Kasumi-1 (cell line): ENCODE results near the gene PON1.

Experiments used
- DNase-seq, 2 experiments: peaks; one replicate each; lab custom pipeline; 2025; lab: John Stamatoyannopoulos, UW

Gene PON1

DNA sequence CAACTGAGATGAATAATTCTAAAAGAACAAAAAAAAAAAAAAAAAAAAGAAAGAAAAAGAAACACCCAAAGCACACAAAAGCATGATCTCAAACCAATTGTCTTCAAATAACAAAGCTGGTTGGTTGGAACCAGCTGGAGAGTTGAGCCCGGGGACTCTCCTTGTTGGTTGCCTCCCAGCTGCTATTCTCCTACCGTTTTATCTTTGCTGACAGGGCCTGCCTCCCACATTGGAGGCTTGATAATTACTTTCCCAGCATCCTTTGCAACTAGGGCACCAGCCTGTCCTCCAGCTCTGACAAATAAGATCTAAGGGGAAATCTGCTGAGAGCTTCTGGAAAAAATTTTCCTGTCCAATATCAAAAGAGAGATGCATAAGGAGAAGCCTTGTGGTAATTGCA lies 6.8 kb downstream of the PON1 start:
- no peak for DNase-seq

DNA sequence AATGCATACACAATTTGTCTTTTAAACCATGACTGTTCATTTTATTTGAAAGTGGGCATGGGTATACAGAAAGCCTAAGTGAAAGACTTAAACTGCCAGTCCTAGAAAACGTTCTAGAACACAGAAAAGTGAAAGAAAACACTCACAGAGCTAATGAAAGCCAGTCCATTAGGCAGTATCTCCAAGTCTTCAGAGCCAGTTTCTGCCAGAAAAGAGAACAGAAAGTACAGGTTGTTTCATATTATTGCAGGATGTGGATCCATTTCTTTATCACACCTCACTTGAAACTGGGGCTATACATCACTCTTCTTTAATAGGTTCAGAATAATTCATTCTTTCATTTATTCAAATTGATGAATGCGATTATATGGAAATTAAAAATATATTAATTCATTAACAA lies 7.7 kb downstream of the PON1 start:
- no peak for DNase-seq

DNA sequence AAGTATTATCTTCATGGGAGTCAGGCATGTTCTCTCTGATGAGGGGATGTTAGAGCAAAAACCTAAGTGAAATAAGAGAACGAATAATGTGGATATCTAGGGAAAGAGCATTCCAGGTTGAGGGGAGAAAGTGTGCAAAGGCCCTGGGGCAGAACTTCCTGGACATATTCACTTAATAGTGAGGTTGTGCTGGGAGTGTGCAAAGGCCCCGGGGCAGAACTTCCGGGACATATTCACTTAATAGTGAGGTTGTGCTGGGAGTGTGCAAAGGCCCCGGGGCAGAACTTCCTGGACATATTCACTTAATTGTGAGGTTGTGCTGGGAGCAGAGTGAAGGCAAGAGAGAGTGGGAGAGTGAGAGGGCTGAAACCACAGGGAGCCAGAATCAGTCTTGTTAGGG lies 11.8 kb downstream of the PON1 start:
- DNase-seq, result no peak

DNA sequence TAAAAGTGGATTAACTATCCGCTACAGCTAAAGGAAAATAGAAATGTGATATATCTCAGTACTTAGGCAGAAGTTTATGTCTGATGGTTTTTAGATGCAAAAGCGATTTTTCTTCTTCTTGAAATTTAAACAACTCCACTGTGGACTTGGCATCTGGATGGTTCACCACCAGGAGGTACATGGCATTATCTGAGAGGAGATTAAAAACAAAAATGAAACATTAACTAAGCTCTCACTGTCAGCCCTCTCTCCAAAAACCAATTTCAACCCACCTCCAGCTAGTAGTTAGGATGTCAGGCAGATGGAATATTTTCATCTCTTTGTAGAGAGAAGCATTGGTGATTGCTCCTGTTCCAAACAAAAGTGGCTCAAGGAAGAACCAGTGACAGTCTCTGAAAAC lies 12.9 kb downstream of the PON1 start:
- DNase-seq, result no peak

DNA sequence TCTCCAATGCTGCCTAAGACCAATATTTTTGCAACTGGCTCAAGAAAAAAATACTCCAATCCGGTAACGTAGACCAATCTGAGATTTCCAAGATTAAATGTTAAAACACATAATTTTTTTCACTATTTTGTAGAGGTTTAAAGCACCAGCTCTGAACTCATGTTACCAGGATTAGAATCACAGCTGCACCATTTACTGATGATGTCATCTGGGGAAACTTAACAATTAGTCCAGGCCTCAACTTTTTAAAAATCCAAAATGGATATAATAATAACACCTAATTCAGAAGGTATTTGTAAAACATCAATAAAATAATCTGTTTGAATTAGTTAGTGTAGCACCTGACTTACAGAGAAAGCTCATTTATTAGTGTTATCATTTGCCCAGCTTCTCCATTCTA lies 14.4 kb downstream of the PON1 start:
- DNase-seq, result no peak

DNA sequence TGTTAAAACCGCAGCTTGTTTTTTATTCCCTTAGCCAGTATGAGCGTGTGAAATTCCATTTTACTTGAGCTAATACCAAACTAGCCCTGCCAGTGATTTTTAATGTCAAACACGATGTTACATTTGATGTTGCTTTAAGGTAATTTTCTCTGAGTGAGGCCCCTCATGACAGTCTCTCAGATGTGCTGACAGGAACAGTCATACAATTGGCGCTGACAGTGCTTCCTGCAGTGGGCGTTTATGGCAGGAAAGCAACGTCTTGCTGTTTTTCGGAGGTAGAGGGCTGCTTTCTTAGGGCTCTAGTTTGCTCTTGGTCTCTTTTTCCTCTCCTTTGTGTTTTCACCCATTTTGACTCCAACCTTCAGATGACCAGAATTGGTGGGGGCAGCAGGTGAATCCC lies 19.3 kb downstream of the PON1 start:
- DNase-seq, result no peak

DNA sequence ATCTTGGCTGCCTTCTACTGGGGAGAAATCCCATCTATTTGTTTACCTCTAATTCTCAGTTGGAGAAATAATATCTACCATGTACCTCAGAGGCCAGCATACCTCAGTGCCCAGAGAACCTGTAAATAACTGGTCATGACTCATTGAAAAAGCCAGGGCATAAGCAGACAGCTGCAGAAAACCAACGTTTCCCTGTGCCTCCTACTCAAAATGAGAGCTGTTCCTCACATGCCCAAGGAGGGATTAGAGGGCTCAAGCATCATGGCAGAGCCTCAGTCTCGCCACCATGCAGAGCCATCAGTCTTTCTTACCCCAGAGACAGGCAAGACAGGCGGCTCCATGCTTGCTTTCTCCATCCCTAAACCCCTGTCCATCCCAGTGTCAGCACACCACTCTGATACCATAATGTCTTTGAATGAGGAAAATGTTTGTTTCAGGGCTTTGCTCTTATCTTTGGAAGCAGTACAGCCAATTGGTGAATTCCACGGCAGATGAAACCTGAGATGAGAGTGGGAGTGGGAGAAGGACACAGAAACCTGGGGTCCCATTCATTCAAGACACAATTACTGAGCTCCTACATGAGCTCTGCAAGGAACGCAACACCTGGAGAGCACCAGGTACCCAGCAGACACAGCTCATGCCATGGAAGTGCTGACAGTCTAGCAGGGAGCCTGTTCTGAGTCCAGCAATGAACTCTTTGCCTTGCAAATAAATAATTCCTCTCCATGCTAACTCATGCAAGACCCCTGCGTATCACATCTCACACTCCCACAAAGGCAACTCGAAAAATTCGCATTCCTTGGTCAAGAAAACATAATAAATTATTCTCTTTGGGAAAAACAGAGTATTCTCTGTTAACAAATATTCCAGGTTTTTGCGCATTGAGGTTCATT lies 21.1 kb downstream of the PON1 start:
- no peak for DNase-seq

DNA sequence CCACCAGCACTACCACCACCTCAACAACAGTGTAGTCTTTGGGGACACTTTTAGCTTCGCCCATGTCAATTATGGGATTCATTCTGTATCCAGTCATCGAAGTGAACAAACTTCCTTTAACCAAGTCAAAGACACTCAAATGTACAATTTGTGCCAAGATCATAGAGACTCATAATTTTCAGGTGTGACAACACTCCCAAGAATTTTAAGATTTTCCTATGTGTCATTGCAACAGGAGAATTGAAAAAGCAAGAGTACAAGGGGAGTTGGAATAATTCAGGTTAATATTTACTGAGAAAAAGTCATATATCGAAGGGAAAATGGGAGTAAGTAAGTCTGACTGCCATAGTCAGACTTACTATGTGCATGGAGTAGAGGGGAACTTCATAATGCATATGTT lies 26.2 kb downstream of the PON1 start:
- DNase-seq, result no peak

DNA sequence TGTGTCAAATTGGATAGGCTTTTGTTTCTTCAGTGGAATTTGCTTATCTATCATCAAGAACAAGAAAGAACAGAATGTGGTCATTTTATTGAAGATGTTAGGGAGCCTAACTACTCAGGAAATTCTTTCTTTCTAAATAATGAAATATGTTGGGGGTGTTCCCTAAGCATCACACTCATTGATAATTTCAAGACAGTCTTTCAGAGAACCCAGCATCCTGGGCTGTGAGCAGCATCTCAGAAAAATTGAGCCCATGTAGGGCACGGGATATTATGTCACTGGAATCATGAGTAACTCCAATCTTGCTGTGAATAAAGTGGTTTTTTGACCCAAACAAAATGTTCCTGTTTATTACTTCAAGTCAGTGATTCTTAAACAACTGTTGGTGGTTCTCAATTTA lies 27.3 kb downstream of the PON1 start:
- no peak for DNase-seq

DNA sequence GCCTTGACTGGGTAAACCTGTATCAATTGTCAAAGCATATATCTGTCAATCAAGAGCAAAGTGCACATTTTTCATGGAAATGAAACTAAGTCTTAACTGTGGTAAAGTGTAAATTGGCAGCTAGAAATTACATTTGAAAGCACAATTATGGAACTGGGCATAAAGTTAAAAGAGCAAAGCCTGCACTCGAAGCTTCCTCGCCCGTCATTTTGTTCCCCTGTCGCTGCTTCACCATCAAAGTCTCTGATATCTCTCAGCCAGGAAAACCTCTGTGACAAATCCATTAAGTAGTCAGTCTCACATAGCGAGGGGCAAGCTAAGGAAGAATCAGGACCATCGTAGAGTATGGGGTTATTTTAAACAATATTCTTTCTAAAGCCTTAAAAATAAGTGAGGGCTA lies 27.9 kb downstream of the PON1 start:
- DNase-seq, result no peak

DNA sequence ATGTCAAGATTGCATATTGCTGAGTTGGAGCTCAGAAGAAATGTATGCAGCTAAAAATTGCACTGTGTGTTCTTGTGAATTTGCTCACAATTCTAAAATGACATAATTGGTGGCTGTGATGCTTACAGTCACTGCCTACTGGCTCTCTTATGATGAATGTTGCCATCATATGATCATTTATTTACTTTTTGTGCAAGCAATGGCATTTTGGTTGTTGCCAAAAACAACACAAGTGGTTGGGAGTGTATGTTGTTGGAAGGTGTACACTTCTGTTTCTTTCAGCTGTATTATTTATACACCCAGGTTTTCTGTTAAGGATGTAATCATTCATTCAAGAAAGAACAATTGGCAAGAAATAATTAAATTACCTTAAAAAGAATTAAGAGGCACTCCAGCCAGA lies 28.9 kb downstream of the PON1 start:
- DNase-seq, result no peak

DNA sequence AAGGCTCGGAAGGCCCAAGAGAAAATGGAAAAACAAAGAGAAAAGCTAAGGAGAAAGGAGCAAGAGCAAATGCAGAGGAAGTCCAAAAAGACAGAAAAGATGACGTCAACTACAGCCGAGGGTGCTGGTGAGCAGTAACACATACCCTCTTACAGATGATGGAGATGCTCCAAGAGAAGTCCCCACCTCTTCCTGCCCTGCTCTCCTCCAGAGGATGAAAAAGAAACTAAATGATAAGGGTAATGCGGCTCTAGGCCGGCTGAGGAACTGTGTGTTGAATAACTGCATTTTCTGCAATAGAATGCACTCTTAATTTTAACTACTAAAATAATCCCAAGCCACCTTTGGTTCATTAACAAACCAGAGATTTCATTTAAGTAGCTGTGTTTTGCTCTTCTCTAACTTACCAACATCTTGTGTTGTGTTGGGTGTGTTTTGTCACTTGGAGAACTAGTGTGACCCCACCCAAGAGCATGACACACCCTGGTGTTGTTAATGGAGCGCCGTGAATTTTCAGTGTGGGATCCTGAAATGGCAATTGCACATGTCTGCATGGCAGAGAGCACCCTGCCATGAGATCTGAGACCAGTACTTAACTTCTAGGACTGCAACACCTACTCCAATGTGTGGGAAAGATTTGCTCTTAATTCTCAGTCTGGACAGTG lies 34.0 kb downstream of the PON1 start:
- DNase-seq, result no peak

DNA sequence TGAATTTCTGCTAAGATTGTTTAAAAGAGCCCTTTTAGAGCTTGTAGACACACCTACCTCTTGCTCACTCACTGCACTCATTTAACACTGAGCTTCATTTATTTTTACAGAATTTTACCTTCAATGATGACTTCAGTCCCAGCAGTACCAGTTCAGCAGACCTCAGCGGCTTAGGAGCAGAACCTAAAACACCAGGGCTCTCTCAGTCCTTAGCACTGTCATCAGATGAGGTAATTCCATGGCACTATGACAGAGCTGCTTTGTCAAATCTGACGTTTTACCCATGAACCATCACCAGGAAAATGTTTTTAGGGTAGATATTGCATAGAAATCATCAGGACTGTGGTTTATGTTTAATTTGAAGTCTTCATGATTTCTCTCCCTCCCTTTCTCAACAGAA lies 38.2 kb downstream of the PON1 start:
- DNase-seq, result no peak

DNA sequence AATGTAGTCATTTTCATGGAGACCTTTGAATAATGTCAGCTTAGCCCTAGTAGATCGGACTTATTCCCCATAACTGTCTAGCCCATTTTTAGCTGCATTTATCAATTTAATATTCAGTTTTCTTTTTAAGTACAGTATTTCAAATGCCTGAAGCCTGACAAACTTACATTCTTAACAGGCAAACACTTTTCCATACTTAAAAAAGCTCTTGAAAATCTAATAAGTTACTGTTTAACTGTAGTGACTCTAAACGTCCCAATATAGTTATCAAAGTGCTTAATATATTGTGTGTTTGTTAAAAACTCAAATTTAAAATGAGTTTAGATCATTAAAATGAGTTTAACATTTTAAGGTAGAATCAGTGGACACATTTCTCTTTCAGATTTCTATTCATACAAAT lies 44.9 kb downstream of the PON1 start:
- no peak for DNase-seq

DNA sequence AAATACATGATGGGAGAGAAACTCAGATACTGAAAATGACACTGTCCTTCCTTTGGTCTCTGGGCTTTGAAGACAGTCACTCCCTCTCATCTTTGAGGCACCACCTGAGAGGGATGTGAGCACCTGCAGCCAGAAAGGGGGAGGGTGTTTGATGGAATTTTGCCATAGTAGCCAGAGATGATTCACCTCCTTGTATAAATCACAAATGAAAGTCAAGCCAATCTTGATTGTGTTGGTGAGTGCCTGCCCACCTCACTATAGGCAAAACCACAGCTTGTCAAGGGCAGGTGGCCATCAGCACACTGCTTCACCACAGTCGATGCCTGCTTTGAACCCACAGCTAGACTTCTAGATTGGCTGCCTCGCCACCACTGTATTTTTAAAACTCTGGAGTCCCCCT lies 48.2 kb downstream of the PON1 start:
- no peak for DNase-seq

DNA sequence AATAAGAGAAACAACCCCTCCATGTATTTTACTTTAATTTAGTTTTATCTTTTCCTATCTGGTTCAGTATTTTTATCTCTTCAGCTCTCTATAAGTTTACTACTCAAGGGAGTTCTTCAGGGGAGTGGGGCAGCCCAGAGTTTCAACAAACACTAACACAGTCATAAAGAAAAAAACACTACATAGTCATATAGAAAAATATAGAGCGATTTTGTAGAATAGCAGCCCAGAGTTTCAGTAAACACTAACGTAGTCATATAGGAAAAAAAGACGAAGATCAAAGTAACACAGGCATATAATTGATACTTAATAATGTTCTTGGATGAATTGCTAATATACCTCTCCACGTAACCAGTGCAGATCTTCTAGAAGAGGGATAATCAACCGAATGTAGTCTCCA lies 54.7 kb downstream of the PON1 start:
- no peak for DNase-seq

DNA sequence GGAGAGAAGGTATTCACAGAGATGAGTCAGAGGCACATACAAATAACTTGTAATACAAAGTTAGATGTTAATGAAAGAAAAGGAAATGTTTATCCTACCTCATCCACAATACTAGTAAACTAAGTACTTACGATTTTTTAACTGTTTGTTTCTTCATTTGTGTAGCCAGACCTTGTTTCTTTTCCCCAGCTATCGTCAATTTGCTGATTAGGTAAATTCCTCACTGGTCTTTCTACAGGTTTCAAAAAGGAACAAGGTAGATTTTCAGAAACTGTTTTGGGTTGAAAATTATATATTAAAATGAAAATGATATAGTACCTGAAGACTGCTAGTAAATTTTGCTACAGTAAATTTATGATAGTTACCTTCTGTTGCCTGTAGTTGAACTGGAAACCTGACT lies 56.6 kb downstream of the PON1 start:
- no peak for DNase-seq

DNA sequence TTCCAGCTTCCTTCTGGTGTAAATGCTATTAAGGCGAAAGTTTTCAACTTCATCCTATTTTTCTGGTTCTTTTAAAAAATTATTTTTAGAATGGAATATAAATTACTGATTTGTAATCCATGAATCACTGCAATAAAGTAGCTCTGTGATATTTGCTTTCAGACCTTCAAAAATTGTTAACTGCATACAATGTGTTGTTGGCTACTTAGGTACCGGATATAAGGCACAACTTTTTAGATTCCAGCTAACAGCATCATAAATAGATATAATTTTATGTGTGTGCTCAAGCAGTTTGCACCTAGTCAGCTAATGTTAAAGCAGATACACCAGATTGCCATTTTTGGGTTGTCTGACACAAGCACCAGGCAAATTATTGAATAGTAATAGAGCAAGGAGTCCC lies 58.7 kb downstream of the PON1 start:
- no peak for DNase-seq

DNA sequence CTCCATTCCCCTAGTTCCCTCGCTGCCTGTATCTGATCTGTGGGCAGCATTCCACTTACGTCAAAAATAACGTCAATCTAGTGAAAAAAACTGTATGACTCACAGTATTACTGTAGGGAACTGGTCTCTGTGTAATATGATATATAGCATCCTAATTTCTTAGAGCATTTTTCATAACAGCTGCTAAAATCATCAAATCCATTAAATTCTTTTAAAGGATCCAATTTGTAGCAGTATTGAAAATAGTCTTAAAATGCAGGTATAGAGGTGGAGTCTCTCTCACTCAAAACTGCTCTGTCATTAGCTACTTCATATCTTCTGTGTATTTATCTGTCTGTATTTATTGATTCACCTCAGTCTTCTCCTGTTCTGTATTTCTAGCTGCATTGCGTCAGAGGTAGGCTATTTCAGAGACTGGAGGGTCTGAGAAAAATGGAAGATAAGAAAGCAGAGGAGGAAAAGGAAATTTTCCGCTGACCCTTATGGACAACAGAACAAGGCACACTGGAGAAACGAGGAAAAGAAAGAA lies 59.9 kb downstream of the PON1 start:
- DNase-seq, result no peak

DNA sequence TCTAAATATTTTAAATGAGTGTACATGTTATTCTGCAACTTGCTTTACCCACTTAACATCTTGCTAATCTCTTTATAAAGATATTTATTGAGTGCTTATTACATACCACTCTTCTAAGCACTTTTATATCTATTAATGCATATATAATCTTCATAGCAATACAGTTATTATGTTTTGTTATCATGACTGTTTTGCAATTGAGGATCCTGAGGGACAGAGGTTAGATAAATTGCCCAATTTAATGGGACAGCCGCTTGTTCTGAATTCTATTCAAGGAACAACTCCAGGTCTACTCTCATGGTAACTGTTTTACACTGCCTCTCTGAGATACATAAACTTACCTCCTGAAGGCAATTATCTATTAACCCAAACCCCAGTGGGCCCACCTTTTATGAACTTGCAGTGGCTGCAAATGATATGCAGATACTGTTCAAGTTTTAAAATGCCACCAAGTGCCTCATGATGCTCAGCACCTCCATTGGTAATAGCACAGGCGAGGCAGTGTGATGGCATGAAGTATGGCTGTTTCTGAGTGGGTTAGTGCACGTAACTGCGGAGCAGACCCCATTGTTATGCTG lies 60.5 kb downstream of the PON1 start:
- no peak for DNase-seq

DNA sequence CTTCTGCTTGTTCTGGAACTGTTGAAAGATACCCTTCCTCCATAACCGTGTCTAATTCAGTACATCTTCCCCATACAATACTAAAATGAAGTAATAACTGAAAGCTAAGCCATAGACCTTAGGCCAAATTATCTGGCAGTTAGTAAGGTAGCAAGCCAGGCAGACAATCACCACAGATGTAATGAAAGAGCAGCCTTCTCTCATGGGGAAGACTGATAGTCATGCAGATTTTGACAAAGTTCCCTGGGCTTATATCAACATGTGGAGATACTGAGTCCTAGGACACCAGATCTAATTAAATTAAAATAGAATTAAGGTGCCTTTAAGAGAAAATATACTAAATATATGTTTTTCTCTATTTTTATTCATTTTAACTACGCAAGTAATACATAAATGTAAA lies 61.5 kb downstream of the PON1 start:
- no peak for DNase-seq

DNA sequence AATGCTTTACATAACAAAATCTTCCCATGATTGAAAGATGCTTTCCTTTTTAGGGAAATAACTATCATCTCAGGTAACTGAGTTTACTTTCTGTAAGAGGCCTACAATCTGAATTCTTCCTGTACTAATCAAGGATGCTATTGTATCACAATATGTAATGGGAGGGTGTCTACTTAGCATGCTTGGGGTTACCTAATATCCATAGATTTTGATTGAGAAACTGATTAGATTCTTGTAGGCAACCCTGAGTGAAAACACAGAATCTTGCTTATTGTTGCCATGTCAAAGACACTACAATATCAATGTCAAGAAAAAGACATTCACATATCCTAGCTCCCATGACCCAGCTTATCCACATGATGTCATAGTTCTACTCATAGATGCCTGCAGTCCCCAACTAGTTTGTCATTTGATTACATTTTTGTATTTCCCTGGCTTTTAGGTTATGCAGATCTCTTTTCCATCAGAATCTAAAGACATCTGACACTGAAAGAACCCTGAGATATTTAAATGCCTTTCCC lies 62.4 kb downstream of the PON1 start:
- DNase-seq, result no peak

DNA sequence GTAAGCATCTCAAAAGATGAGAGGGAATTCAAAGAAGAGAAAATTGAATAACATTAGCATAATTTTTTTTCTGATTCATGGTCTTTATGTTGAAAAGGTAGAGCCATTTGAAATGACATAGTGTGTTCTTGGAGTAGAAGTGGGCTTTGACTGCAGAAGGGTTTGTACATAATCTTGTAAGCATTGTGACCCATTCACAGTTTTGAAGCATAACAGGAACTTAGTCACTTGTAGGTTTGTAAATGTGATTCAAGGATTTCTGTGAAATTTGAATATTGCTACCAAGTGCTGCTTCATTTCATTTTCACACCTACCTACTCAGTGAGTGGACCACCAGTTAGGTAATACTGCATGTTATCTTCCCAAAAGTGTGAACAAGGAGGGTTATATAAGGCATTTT lies 68.6 kb downstream of the PON1 start:
- DNase-seq, result no peak
